SK-N-SH (cell line): ENCODE results near the gene OTOG. TPM values are rescaled to one million over a fixed set of nuclear protein-coding genes. Genes with fewer than 3 reads are reported as not detected.
A peak's percentile ranks its signal among the peaks of the same experiment; 100 is the strongest.

ENCODE experiments used
- CTCF ChIA-PET: fragments of 300-600, 350-600 bp; formaldehyde crosslinking; extraction: SDS; loops from one replicate; lab custom pipeline; 2021; lab: Yijun Ruan, JAX
- POLR2A ChIA-PET: fragments of 350-600 bp; sonication (Branson Sonifier 250); formaldehyde crosslinking; extraction: SDS; loops from one replicate; lab custom pipeline; 2020; ENCODE audit warnings: antibody characterized with exemption, inconsistent platforms; lab: Yijun Ruan, JAX
- DNase-seq: peaks from one replicate; pipeline ENCODE4 v3.0.0; 2012
- H2AFZ ChIP-seq: fragments of 200-600 bp; sonication (generic); 2 replicates; pipeline ENCODE4 v1.8.1; 2016; ENCODE audit warnings: antibody characterized with exemption, mild to moderate bottlenecking, low read depth
- H3F3A ChIP-seq: fragments of 200-600 bp; sonication (generic); replicated peaks from 2 replicates; pipeline ENCODE3; 2016; ENCODE audit warnings: antibody characterized with exemption, mild to moderate bottlenecking; ENCODE audit not compliant: insufficient read depth
- H3K27ac ChIP-seq, 2 experiments: fragments of 200-500 bp in 1 of 2; fragments of 200-600 bp in 1 of 2; sonication (Bioruptor generic) in 1 of 2; sonication (generic), shearing (Covaris generic) in 1 of 2; 2 replicates each; pipeline versions ENCODE4 v1.5.1 to v1.6.1; 2014 to 2016; ENCODE audit warnings: low read depth in 2 of 2, inconsistent platforms in 1 of 2, low read length in 1 of 2, mild to moderate bottlenecking in 1 of 2, mixed read lengths in 1 of 2
- H3K27me3 ChIP-seq: fragments of 200-600 bp; sonication (generic), shearing (Covaris generic); 2 replicates; pipeline ENCODE4 v1.6.1; 2016; ENCODE audit warnings: mixed run types; ENCODE audit not compliant: insufficient read depth
- H3K36me3 ChIP-seq, 2 experiments: fragments of 200-500 bp in 1 of 2; fragments of 200-600 bp in 1 of 2; sonication (Bioruptor generic) in 1 of 2; sonication (generic) in 1 of 2; replicated peaks in 1 of 2; 2 replicates each; pipeline versions ENCODE3 to v1.5.1; 2014 to 2016; ENCODE audit warnings: low read length in 1 of 2, mild to moderate bottlenecking in 1 of 2; ENCODE audit not compliant: insufficient read depth in 2 of 2, control insufficient read depth in 1 of 2
- H3K4me1 ChIP-seq, 2 experiments: fragments of 200-500 bp in 1 of 2; fragments of 200-600 bp in 1 of 2; sonication (Bioruptor generic) in 1 of 2; sonication (generic), shearing (Covaris generic) in 1 of 2; 2 replicates each; pipeline versions ENCODE4 v1.5.1 to v1.6.1; 2014 to 2016; ENCODE audit warnings: low read depth in 1 of 2, low read length in 1 of 2, mixed run types in 1 of 2; ENCODE audit not compliant: insufficient read depth in 2 of 2, control insufficient read depth in 1 of 2
- H3K4me2 ChIP-seq: fragments of 200-600 bp; sonication (generic), shearing (Covaris generic); 2 replicates; pipeline ENCODE4 v1.6.1; 2017; ENCODE audit warnings: mixed run types
- H3K4me3 ChIP-seq, 2 experiments: fragments of 200-500 bp in 1 of 2; fragments of 200-600 bp in 1 of 2; sonication (Bioruptor generic) in 1 of 2; sonication (generic), shearing (Covaris generic) in 1 of 2; 2 replicates each; pipeline versions ENCODE4 v1.5.1 to v1.8.1; 2014 to 2016; ENCODE audit warnings: low read depth in 2 of 2, inconsistent platforms in 1 of 2, low read length in 1 of 2, mild to moderate bottlenecking in 1 of 2, mixed read lengths in 1 of 2, moderate library complexity in 1 of 2
- H3K79me2 ChIP-seq: fragments of 200-600 bp; sonication (generic); 2 replicates; pipeline ENCODE4 v1.8.1; 2017; ENCODE audit warnings: mild to moderate bottlenecking; ENCODE audit not compliant: insufficient read depth
- H3K9ac ChIP-seq: fragments of 200-600 bp; sonication (generic); 2 replicates; pipeline ENCODE4 v1.6.1; 2017; ENCODE audit warnings: mixed run types
- H3K9me2 ChIP-seq: fragments of 200-600 bp; sonication (generic); 2 replicates; pipeline ENCODE4 v1.6.1; 2017; ENCODE audit warnings: mixed run types
- H3K9me3 ChIP-seq: fragments of 200-600 bp; sonication (generic); 2 replicates; pipeline ENCODE4 v1.6.1; 2017; ENCODE audit warnings: mixed run types, mild to moderate bottlenecking, moderate library complexity
- H4K20me1 ChIP-seq: fragments of 200-600 bp; sonication (generic); 2 replicates; pipeline ENCODE4 v1.6.1; 2017; ENCODE audit warnings: mild to moderate bottlenecking, mixed run types; ENCODE audit not compliant: insufficient read depth
- CHD2 ChIP-seq: fragments of 150-350 bp; IDR thresholded peaks from 2 replicates; pipeline ENCODE4 v1.6.1; 2018; ENCODE audit warnings: low read length; ENCODE audit not compliant: partially characterized antibody
- ELF1 ChIP-seq: IDR thresholded peaks from 2 replicates; pipeline ENCODE4 v1.4.0; 2012
- EZH2phosphoT487 ChIP-seq: fragments of 200-600 bp; sonication (generic); IDR thresholded peaks from 2 replicates; pipeline ENCODE4 v1.6.1; 2017; ENCODE audit warnings: low read depth, mixed run types, mild to moderate bottlenecking, antibody characterized with exemption, moderate library complexity, borderline replicate concordance
- FOSL2 ChIP-seq: IDR thresholded peaks from 2 replicates; pipeline ENCODE4 v1.4.0; 2012; ENCODE audit warnings: low read depth, mild to moderate bottlenecking, moderate library complexity, borderline replicate concordance
- FOXJ3 ChIP-seq: sonication (generic); formaldehyde crosslinking; IDR thresholded peaks from 2 replicates; pipeline ENCODE4 v1.5.1; 2020; ENCODE audit warnings: mild to moderate bottlenecking, missing genetic modification reagents
- GATA2 ChIP-seq: sonication (generic); formaldehyde crosslinking; IDR thresholded peaks from 2 replicates; pipeline ENCODE4 v1.5.0; 2020; ENCODE audit warnings: mild to moderate bottlenecking, missing genetic modification reagents
- MXI1 ChIP-seq: IDR thresholded peaks from 2 replicates; pipeline ENCODE4 v1.6.1; 2012; ENCODE audit warnings: mild to moderate bottlenecking, low read depth, low read length, improper control_type of control experiment
- NFIC ChIP-seq: IDR thresholded peaks from 2 replicates; pipeline ENCODE4 v1.4.0; 2012; ENCODE audit warnings: borderline replicate concordance
- NRF1 ChIP-seq: IDR thresholded peaks from 2 replicates; pipeline ENCODE4 v1.6.1; 2012; ENCODE audit warnings: low read depth, mild to moderate bottlenecking, low read length
- RCOR1 ChIP-seq: fragments of 150-350 bp; IDR thresholded peaks from 2 replicates; pipeline ENCODE4 v1.6.1; 2017; ENCODE audit warnings: antibody characterized with exemption, low read length
- SMC3 ChIP-seq: IDR thresholded peaks from 2 replicates; pipeline ENCODE4 v1.6.1; 2012; ENCODE audit warnings: low read depth, low read length, improper control_type of control experiment
- TCF12 ChIP-seq: IDR thresholded peaks from 2 replicates; pipeline ENCODE4 v1.4.0; 2012
- TEAD4 ChIP-seq: IDR thresholded peaks from 2 replicates; pipeline ENCODE4 v1.4.0; 2012; ENCODE audit warnings: mild to moderate bottlenecking, borderline replicate concordance; ENCODE audit not compliant: insufficient read depth
- YY1 ChIP-seq: IDR thresholded peaks from 2 replicates; pipeline ENCODE4 v1.4.0; 2012; ENCODE audit warnings: low read depth, mild to moderate bottlenecking
- WGBS: methylation state at CpG from one replicate; pipeline ENCODE4 v1.1.6; 2017; ENCODE audit warnings: low lambda C conversion rate; 5-methylcytosine and 5-hydroxymethylcytosine counted together
- polyA plus RNA-seq, 3 experiments: library from polyadenylated mRNA; depleted of rRNA; stranded (reverse); fragments of >200 nt; gene quantifications; 2 replicates each; pipeline ENCODE4 v1.2.3, GENCODE V29; 2012
- TF ChIP-seq, protein P1 (sequence below): IDR thresholded peaks from 2 replicates; pipeline ENCODE4 v1.4.0; 2012; ENCODE audit warnings: low read depth, borderline replicate concordance
- TF ChIP-seq, protein P2 (sequence below): IDR thresholded peaks from 2 replicates; pipeline ENCODE4 v1.6.1; 2012; ENCODE audit warnings: mild to moderate bottlenecking, low read depth, low read length, moderate library complexity
- TF ChIP-seq, protein P3 (sequence below): IDR thresholded peaks from 2 replicates; pipeline ENCODE4; 2012
- TF ChIP-seq, protein P4 (sequence below): fragments of 150-350 bp; IDR thresholded peaks from 2 replicates; pipeline ENCODE4 v1.6.1; 2016; ENCODE audit warnings: mild to moderate bottlenecking, low read depth, low read length
- TF ChIP-seq, protein P5 (sequence below): IDR thresholded peaks from 2 replicates; pipeline ENCODE4 v1.4.0; 2012; ENCODE audit warnings: low read depth

OTOG gene
- polyA plus RNA-seq, 1 of the 3 experiments (the other 2 are of a cell fraction), result not detected

DNA sequence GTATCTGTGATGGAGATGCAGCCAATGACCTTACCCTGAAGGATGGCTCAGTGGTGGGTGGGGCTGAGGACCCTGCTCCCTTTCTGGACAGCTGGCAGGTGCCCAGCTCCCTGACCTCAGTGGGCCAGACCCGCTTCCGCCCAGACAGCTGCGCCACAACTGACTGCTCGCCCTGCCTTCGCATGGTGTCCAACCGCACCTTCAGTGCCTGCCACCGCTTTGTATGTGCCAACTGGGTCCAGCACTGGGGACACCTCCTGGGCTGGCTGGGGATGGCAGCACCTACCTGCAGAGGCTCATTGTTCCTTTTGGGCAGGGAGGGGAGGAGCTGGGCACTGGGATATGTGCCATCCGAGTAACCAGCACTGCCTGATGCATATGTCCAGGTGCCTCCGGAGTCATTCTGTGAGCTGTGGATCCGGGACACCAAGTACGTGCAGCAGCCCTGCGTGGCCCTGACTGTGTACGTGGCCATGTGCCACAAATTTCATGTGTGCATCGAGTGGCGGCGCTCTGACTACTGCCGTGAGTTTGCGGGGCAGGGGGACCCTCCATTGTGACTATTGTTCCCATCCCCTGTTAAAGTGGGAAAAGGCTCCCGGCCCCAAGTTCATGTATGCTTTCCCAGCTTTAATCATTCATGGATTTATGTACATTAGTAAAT lies 84.8 kb downstream of the OTOG start:
- Histone ChIP-seq H3K4me1 (no peaks in the 10 kb centered on the region), H3K9me2 (no peaks in the 10 kb centered on the region), H3K9ac (no peak overlapping the region), H3K27me3 (no peaks in the 10 kb centered on the region), H3K9me3 (no peaks in the 10 kb centered on the region), H3K36me3 (no peaks in the 10 kb centered on the region), H4K20me1 (no peaks in the 10 kb centered on the region), H2AFZ (no peak overlapping the region), H3K27ac (no peak overlapping the region)
- DNase-seq, result peak; percentile 12
- POLR2A ChIA-PET, result no interaction called here
- 66% methylated on average over 11 of the region's 19 CpGs for WGBS
- TF ChIP-seq GATA2 (CRISPR knock-in tag) (no peak), MXI1 (no peak), YY1 (no peak), EZH2phosphoT487 (no peak), SMC3 (no peak), RCOR1 (no peak), TCF12 (no peak), FOXJ3 (CRISPR knock-in tag) (no peak), ELF1 (no peak), TEAD4 (no peak), FOSL2 (no peak), NFIC (no peak), NRF1 (no peak), CHD2 (no peak)
- TF ChIP-seq, protein P1, sequence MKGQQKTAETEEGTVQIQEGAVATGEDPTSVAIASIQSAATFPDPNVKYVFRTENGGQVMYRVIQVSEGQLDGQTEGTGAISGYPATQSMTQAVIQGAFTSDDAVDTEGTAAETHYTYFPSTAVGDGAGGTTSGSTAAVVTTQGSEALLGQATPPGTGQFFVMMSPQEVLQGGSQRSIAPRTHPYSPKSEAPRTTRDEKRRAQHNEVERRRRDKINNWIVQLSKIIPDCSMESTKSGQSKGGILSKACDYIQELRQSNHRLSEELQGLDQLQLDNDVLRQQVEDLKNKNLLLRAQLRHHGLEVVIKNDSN, result no peak
- TF ChIP-seq, protein P2, sequence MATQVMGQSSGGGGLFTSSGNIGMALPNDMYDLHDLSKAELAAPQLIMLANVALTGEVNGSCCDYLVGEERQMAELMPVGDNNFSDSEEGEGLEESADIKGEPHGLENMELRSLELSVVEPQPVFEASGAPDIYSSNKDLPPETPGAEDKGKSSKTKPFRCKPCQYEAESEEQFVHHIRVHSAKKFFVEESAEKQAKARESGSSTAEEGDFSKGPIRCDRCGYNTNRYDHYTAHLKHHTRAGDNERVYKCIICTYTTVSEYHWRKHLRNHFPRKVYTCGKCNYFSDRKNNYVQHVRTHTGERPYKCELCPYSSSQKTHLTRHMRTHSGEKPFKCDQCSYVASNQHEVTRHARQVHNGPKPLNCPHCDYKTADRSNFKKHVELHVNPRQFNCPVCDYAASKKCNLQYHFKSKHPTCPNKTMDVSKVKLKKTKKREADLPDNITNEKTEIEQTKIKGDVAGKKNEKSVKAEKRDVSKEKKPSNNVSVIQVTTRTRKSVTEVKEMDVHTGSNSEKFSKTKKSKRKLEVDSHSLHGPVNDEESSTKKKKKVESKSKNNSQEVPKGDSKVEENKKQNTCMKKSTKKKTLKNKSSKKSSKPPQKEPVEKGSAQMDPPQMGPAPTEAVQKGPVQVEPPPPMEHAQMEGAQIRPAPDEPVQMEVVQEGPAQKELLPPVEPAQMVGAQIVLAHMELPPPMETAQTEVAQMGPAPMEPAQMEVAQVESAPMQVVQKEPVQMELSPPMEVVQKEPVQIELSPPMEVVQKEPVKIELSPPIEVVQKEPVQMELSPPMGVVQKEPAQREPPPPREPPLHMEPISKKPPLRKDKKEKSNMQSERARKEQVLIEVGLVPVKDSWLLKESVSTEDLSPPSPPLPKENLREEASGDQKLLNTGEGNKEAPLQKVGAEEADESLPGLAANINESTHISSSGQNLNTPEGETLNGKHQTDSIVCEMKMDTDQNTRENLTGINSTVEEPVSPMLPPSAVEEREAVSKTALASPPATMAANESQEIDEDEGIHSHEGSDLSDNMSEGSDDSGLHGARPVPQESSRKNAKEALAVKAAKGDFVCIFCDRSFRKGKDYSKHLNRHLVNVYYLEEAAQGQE, result no peak
- TF ChIP-seq, protein P3, sequence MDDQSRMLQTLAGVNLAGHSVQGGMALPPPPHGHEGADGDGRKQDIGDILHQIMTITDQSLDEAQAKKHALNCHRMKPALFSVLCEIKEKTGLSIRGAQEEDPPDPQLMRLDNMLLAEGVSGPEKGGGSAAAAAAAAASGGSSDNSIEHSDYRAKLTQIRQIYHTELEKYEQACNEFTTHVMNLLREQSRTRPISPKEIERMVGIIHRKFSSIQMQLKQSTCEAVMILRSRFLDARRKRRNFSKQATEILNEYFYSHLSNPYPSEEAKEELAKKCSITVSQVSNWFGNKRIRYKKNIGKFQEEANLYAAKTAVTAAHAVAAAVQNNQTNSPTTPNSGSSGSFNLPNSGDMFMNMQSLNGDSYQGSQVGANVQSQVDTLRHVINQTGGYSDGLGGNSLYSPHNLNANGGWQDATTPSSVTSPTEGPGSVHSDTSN, result no peak
- TF ChIP-seq, protein P4, sequence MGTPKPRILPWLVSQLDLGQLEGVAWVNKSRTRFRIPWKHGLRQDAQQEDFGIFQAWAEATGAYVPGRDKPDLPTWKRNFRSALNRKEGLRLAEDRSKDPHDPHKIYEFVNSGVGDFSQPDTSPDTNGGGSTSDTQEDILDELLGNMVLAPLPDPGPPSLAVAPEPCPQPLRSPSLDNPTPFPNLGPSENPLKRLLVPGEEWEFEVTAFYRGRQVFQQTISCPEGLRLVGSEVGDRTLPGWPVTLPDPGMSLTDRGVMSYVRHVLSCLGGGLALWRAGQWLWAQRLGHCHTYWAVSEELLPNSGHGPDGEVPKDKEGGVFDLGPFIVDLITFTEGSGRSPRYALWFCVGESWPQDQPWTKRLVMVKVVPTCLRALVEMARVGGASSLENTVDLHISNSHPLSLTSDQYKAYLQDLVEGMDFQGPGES, result no peak
- TF ChIP-seq, protein P5, sequence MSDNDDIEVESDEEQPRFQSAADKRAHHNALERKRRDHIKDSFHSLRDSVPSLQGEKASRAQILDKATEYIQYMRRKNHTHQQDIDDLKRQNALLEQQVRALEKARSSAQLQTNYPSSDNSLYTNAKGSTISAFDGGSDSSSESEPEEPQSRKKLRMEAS, result no peak
- TF ChIP-seq, all 33 proteins: peak for 0
- H3K4me2 ChIP-seq, result no peak overlapping the region
- H3K4me3 ChIP-seq, result no peak overlapping the region
- CTCF ChIA-PET, result interaction anchor here (1.2 to 2.2 kb wide), 2 partner anchors 33 to 99 kb away, joined by 4 to 17 read pairs; no protein-coding TSS in a partner anchor
- no peaks in the 10 kb centered on the region for H3K79me2 ChIP-seq
- no peaks in the 10 kb centered on the region for H3F3A ChIP-seq
